ENCODE data around the gene CYP2A6.
"Not testable (repeated sequence)": the region's sequence is repeated elsewhere in the genome, so short reads cannot be mapped to it uniquely, and the experiment has no call there.

The CYP2A6 gene

DNA sequence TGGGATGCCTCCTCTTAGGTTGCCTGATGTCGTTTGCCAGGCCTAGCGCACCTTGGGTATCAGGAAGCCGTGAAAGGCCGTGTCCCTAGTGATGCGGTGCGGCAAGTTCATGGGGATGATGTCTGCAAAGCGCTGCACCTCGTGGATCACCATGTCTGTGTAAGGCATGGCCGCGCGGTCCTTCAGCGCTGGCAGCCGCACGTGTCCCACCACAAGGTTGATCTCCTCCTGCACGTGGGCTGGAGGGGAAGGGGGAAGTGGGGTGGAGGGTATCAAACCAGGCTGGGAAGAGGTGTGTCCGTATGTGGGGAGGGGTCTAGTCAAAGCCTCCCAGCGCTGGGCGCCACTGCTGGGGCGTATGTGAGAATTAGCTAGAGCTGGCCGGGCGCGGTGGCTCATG, 28.1 kb downstream of the CYP2A6 start:
- no peaks in the 10 kb centered on the region for H3K9me3 ChIP-seq (ENCODE audit: control insufficient read depth in 2 of 2, low read length in 2 of 2)
- H3K36me3 ChIP-seq (ENCODE audit: control insufficient read depth in 2 of 2, insufficient read depth in 2 of 2, low read length in 2 of 2) = peaks cover 1 to 3% of the 10 kb centered on the region in 2 donors
- peaks cover 13 to 14% of the 10 kb centered on the region in 2 donors for H3K4me1 ChIP-seq (ENCODE audit: control insufficient read depth in 2 of 2, insufficient read depth in 2 of 2, low read length in 2 of 2)
- no peak overlapping the region for H3K4me3 ChIP-seq (ENCODE audit: low read length in 2 of 2)
- no peak overlapping the region for H3K27ac ChIP-seq (ENCODE audit: low read depth in 2 of 2, low read length in 2 of 2)
- H3K27me3 ChIP-seq (ENCODE audit: control insufficient read depth in 2 of 2, insufficient read depth in 2 of 2, low read length in 2 of 2) = no peaks in the 10 kb centered on the region
- no peak overlapping the region for H3K9ac ChIP-seq (ENCODE audit: low read depth in 1 of 2, low read length in 2 of 2)

DNA sequence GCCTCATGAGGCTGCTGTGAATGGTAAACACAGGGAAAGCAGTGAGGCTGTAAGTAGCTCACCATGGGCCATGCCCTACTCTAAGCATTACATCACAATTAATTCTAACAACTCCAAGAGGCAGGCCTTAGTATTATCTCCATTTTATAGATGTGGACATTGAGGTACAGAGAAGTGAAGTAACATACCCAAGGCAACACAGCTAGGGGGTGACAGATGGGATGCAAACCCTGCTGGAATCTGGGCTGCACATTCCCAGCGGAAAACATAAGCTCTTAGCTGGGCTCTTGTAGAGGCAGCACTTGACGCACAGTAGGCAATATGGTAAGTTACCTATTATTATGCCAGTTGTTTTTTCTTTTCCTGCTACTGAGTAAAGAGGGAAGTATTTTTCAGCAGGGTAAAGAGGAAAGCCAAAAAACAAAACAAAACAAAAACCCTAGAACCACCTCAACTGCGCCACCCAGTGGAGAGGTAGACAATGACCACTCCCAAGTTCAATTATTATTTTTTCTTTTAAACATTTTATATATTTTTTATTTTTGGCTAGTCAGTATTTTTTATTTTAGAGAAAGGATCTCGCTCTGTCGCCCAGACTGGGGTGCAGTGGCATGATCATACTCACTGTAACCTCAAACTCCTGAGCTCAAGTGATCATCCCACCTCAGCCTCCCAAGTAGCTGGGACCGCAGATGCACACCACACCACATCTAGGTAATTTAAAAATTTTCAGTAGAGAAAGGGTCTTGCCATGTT, 30.6 kb downstream of the CYP2A6 start:
- H3K27me3 ChIP-seq (ENCODE audit: control insufficient read depth in 2 of 2, insufficient read depth in 2 of 2, low read length in 2 of 2); H3K4me3 ChIP-seq (ENCODE audit: low read length in 2 of 2); H3K9me3 ChIP-seq (ENCODE audit: control insufficient read depth in 2 of 2, low read length in 2 of 2); H3K36me3 ChIP-seq (ENCODE audit: control insufficient read depth in 2 of 2, insufficient read depth in 2 of 2, low read length in 2 of 2): not testable (repeated sequence)
- Histone ChIP-seq H3K27ac (ENCODE audit: low read depth in 2 of 2, low read length in 2 of 2) (peak overlapping the region in 1 of 2 donors; percentile 15), H3K9ac (ENCODE audit: low read depth in 1 of 2, low read length in 2 of 2) (peak overlapping the region in 1 of 2 donors; percentile 14), H3K4me1 (ENCODE audit: control insufficient read depth in 2 of 2, insufficient read depth in 2 of 2, low read length in 2 of 2) (peaks cover 13 to 14% of the 10 kb centered on the region in 2 donors)

DNA sequence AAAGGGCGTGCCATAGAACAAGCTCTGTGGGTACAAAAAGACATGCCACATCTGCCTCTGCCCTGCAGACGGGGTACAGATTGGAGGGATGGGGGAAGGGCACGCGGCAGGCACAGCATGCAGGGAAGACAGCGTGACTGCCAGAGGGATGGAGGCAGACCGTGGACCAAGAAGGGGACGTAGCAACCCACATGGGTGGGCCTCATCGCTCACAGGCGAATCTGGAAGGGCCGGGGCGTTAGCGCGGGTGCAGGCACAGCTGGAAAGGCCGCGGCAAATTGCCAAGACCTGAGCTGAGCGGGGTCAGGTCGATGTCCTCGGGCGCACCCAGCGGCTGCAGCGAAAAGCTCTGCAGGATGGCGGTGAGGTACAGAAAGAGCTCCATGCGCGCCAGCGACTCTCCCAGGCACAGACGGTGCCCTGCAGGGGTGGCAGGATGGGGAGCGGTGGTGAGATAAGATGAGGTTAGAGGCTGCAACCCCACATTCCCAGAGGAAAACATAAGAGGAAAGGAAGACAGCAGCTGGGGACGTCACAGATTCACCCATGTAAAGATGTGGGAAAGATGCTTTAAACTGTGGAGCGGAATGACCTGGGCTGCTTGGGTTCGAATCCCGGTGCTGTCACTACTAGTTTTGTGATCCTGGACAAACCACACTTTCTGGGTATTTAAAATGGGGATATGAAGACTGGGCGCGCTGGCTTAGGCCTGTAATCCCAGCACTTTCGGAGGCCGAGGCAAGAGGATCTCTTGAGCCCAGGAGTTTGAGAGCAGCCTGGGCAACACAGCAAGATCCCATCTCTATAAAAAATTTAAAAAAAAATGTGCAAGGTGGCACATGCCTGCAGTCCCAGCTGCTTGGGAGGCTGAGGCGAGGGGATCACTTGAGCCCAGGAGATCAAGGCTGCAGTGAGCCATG, 31.5 kb downstream of the CYP2A6 start:
- not testable (repeated sequence) for H3K9ac ChIP-seq (ENCODE audit: low read depth in 1 of 2, low read length in 2 of 2); H3K36me3 ChIP-seq (ENCODE audit: control insufficient read depth in 2 of 2, insufficient read depth in 2 of 2, low read length in 2 of 2); H3K27me3 ChIP-seq (ENCODE audit: control insufficient read depth in 2 of 2, insufficient read depth in 2 of 2, low read length in 2 of 2); H3K9me3 ChIP-seq (ENCODE audit: control insufficient read depth in 2 of 2, low read length in 2 of 2)
- Histone ChIP-seq H3K27ac (ENCODE audit: low read depth in 2 of 2, low read length in 2 of 2) (peak overlapping the region; percentile 29 to 43), H3K4me3 (ENCODE audit: low read length in 2 of 2) (peak overlapping the region; percentile 48 to 64), H3K4me1 (ENCODE audit: control insufficient read depth in 2 of 2, insufficient read depth in 2 of 2, low read length in 2 of 2) (peaks cover 11 to 13% of the 10 kb centered on the region in 2 donors)

DNA sequence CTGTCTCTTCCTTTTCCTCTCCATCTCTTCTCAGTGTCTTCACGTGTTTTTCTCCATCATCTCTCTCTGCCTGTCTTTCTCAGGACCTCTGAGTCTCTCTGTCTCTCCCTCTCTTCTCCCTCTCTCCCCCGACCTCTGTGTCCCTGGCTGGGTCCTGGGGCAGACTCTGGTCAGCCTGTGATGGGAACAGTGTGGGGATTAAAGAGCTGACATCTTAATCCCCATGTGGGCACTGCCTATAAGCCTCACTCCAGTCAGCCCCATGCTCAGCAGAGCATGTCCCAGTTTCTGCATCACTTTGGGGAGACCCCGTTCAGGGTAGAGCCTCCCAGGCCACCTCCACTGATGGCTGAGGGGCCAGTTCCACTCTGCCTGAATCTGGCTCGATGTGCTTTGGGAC, 35.0 kb downstream of the CYP2A6 start:
- Histone ChIP-seq H3K36me3 (ENCODE audit: control insufficient read depth in 2 of 2, insufficient read depth in 2 of 2, low read length in 2 of 2) (no peaks in the 10 kb centered on the region), H3K9me3 (ENCODE audit: control insufficient read depth in 2 of 2, low read length in 2 of 2) (no peaks in the 10 kb centered on the region), H3K9ac (ENCODE audit: low read depth in 1 of 2, low read length in 2 of 2) (no peak overlapping the region), H3K4me1 (ENCODE audit: control insufficient read depth in 2 of 2, insufficient read depth in 2 of 2, low read length in 2 of 2) (peaks cover 19 to 21% of the 10 kb centered on the region in 2 donors), H3K27ac (ENCODE audit: low read depth in 2 of 2, low read length in 2 of 2) (no peak overlapping the region), H3K4me3 (ENCODE audit: low read length in 2 of 2) (no peak overlapping the region), H3K27me3 (ENCODE audit: control insufficient read depth in 2 of 2, insufficient read depth in 2 of 2, low read length in 2 of 2) (no peaks in the 10 kb centered on the region)

DNA sequence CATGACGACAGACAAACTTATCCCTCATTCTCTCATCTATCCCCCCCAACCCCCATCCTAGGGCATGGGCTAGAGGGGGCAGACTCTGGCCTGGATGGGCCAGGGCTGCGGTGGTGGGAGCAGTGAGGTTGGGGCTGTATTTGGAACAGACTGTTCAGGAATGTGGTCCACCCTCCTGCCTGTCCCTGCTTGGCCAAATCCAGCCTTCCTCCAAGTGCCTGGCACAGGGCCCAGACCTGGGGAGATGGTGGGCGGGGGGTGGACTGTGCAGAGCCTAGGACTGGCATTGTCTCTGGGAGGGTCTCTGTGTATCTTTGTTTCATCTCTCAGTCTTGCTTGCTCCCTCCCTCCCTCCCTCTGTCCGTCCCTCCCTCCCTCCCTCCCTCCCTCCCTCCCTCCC, 37.1 kb downstream of the CYP2A6 start:
- Histone ChIP-seq H3K4me1 (ENCODE audit: control insufficient read depth in 2 of 2, insufficient read depth in 2 of 2, low read length in 2 of 2) (peaks cover 5 to 10% of the 10 kb centered on the region in 2 donors), H3K36me3 (ENCODE audit: control insufficient read depth in 2 of 2, insufficient read depth in 2 of 2, low read length in 2 of 2) (peaks cover 7 to 9% of the 10 kb centered on the region in 2 donors), H3K9ac (ENCODE audit: low read depth in 1 of 2, low read length in 2 of 2) (no peak overlapping the region), H3K9me3 (ENCODE audit: control insufficient read depth in 2 of 2, low read length in 2 of 2) (no peaks in the 10 kb centered on the region), H3K4me3 (ENCODE audit: low read length in 2 of 2) (no peak overlapping the region), H3K27ac (ENCODE audit: low read depth in 2 of 2, low read length in 2 of 2) (no peak overlapping the region), H3K27me3 (ENCODE audit: control insufficient read depth in 2 of 2, insufficient read depth in 2 of 2, low read length in 2 of 2) (no peaks in the 10 kb centered on the region)

DNA sequence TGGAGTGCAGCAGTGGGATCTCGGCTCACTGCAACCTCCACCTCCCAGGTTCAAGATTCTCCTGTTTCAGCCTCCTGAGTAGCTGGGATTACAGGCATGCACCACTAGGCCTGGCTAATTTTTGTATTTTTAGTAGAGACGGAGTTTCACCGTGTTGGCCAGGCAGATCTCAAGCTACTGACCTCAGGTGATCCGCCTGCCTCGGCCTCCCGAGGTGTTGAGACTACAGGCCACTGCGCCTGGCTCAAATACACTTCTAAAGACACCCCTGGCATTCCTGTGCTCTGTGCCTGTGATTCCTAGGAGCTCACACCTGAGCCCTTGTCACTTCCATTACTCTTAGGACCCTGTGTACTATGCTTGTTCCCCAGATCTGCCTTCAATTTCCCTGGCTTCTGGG, 37.7 kb downstream of the CYP2A6 start:
- H3K27me3 ChIP-seq (ENCODE audit: control insufficient read depth in 2 of 2, insufficient read depth in 2 of 2, low read length in 2 of 2); H3K27ac ChIP-seq (ENCODE audit: low read depth in 2 of 2, low read length in 2 of 2); H3K9me3 ChIP-seq (ENCODE audit: control insufficient read depth in 2 of 2, low read length in 2 of 2); H3K9ac ChIP-seq (ENCODE audit: low read depth in 1 of 2, low read length in 2 of 2); H3K4me3 ChIP-seq (ENCODE audit: low read length in 2 of 2); H3K4me1 ChIP-seq (ENCODE audit: control insufficient read depth in 2 of 2, insufficient read depth in 2 of 2, low read length in 2 of 2): not testable (repeated sequence)
- peaks cover 13 to 15% of the 10 kb centered on the region in 2 donors for H3K36me3 ChIP-seq (ENCODE audit: control insufficient read depth in 2 of 2, insufficient read depth in 2 of 2, low read length in 2 of 2)

DNA sequence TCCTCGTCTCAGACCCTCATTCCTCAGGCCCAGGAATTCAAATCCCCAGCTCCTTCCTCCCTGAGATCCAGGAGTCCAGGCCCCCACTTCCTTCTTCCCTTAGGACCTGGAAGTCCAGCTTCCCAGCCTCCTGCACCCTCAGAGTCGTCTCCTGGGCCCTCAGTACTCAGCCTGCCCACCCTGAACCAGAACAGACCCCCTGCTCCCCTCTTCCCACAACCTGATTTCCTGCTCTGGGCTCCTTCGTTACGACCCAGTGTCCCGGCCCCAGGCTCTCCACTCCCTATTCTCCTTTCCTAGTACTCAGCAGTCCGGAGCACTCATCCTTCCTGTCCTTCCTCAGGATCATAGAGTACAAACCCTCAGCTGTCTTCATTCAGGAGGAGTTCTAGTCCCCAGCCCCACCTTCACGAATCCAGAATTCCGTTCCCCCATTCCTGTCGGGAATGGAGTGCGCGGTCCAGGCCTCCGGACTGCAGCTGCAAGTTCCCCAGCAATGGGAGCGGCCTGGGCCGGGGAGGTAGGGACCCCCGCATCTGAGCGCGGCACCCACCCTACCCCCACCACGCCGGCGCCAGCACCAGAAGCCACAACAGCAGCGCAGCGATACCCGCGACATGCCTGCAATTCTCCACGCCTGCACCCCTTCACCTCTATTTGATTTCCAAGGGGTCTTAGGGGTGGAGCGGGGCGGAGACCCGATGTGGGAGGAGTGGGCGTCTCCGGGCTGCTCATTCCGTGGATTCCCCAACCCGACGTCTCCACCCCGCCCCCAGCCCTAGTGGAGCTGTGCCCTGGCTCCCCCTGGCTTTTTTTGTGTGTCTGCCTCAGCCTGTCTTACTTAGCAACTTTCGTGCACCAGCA, 38.5 kb downstream of the CYP2A6 start:
- Histone ChIP-seq H3K9me3 (ENCODE audit: control insufficient read depth in 2 of 2, low read length in 2 of 2) (no peaks in the 10 kb centered on the region), H3K27me3 (ENCODE audit: control insufficient read depth in 2 of 2, insufficient read depth in 2 of 2, low read length in 2 of 2) (no peaks in the 10 kb centered on the region), H3K36me3 (ENCODE audit: control insufficient read depth in 2 of 2, insufficient read depth in 2 of 2, low read length in 2 of 2) (peaks cover 18 to 21% of the 10 kb centered on the region in 2 donors), H3K9ac (ENCODE audit: low read depth in 1 of 2, low read length in 2 of 2) (peak overlapping the region in 1 of 2 donors; percentile 59), H3K4me1 (ENCODE audit: control insufficient read depth in 2 of 2, insufficient read depth in 2 of 2, low read length in 2 of 2) (peaks cover 11 to 15% of the 10 kb centered on the region in 2 donors), H3K27ac (ENCODE audit: low read depth in 2 of 2, low read length in 2 of 2) (peak overlapping the region; percentile 55 to 68), H3K4me3 (ENCODE audit: low read length in 2 of 2) (peak overlapping the region; percentile 44 to 48)

DNA sequence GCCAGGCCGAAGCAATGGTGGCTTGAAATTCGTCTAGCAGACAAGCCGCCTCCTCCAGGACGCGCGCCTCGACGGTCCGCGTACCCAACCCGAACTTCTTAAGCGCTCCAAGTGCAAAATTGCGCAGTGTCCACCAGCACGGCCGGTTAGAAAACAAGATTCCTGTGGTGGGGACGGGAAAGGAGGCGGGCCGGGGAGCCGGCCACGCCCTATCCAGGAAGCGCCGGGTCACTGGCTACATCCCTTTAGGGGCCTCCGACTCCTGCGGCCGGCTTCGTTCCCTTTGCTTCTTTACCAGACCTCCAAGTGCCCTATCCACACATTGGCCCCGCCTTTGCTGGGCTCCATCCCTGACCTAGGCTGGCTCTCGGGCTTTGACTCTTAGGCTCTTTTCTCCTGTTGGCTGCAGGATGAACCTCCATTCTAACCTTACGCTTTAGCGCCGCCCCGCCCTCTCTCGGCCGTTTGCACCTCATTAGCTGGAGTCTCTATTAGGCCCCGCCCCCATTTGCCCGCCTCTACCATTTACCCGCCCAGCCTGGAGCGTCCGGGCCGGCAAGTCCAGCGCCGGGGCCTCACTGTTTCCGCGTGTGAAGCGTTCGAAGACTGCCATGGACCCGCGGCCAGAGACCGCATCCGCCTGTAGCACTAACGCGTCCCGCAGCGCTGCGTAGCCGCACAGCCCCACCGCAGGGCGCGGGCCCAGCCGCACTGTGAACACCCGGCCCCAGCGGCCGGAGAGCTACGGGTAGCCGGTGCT, 39.4 kb downstream of the CYP2A6 start:
- Histone ChIP-seq H3K36me3 (ENCODE audit: control insufficient read depth in 2 of 2, insufficient read depth in 2 of 2, low read length in 2 of 2) (peaks cover 18 to 23% of the 10 kb centered on the region in 2 donors), H3K4me1 (ENCODE audit: control insufficient read depth in 2 of 2, insufficient read depth in 2 of 2, low read length in 2 of 2) (peaks cover 19 to 22% of the 10 kb centered on the region in 2 donors), H3K4me3 (ENCODE audit: low read length in 2 of 2) (peak overlapping the region; percentile 56 to 68), H3K27ac (ENCODE audit: low read depth in 2 of 2, low read length in 2 of 2) (peak overlapping the region; percentile 55 to 68), H3K9ac (ENCODE audit: low read depth in 1 of 2, low read length in 2 of 2) (peak overlapping the region in 1 of 2 donors; percentile 59)
- H3K9me3 ChIP-seq (ENCODE audit: control insufficient read depth in 2 of 2, low read length in 2 of 2); H3K27me3 ChIP-seq (ENCODE audit: control insufficient read depth in 2 of 2, insufficient read depth in 2 of 2, low read length in 2 of 2): not testable (repeated sequence)

DNA sequence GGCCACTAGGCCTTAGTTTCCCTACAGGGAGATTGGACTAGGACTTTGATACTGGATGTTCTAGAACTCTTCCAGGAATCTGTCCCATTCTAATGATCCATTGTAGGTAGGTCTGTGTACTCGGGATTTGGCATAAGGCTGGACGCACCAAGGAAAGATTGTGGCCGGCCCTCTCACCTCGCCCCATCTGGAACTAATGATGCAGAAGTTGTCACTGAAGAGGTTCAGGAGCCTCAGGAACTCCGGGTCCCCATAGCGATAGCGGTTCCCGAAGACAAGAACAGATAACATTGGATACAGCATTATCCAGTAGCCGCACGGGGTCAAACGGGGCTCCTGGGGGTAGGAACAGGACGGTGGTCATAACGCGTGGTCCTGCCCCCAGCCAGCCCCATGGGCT, 40.1 kb downstream of the CYP2A6 start:
- Histone ChIP-seq H3K9ac (ENCODE audit: low read depth in 1 of 2, low read length in 2 of 2) (no peak overlapping the region), H3K27me3 (ENCODE audit: control insufficient read depth in 2 of 2, insufficient read depth in 2 of 2, low read length in 2 of 2) (no peaks in the 10 kb centered on the region), H3K27ac (ENCODE audit: low read depth in 2 of 2, low read length in 2 of 2) (peak overlapping the region in 1 of 2 donors; percentile 35), H3K9me3 (ENCODE audit: control insufficient read depth in 2 of 2, low read length in 2 of 2) (no peaks in the 10 kb centered on the region), H3K4me3 (ENCODE audit: low read length in 2 of 2) (peak overlapping the region in 1 of 2 donors; percentile 56), H3K36me3 (ENCODE audit: control insufficient read depth in 2 of 2, insufficient read depth in 2 of 2, low read length in 2 of 2) (peaks cover 18 to 23% of the 10 kb centered on the region in 2 donors), H3K4me1 (ENCODE audit: control insufficient read depth in 2 of 2, insufficient read depth in 2 of 2, low read length in 2 of 2) (peaks cover 26 to 28% of the 10 kb centered on the region in 2 donors)

Data from mucosa of rectum (tissue), 2 donors.